Measurements from ENCODE around the gene LCN2.

The LCN2 gene

GRCh38 chr9:128143525-128144238 lies 5.6 kb upstream of the LCN2 start:
- H3K4me1 ChIP-seq, result no peaks in the 10 kb centered on the region
- H3K36me3 ChIP-seq (replicated peaks), result no peaks in the 10 kb centered on the region
- no peak for DNase-seq (ENCODE audit: low spot score in 2 of 2)
- no peaks in the 10 kb centered on the region for H3K9me3 ChIP-seq
- in situ Hi-C loops (cut with MboI; ENCODE audit: low sequenced_read_pairs), result no loop called here
- no peak overlapping the region for H3K4me3 ChIP-seq
- H3K27me3 ChIP-seq (ENCODE audit: low read depth), result no peaks in the 10 kb centered on the region

- in situ Hi-C loops (cut with MboI; ENCODE audit: low sequenced_read_pairs), result no loop called here
- no peak overlapping the region for H3K4me3 ChIP-seq
- H3K9me3 ChIP-seq, result no peaks in the 10 kb centered on the region
- H3K4me1 ChIP-seq, result no peaks in the 10 kb centered on the region
- DNase-seq (ENCODE audit: low spot score in 2 of 2), result no peak
- H3K27me3 ChIP-seq (ENCODE audit: low read depth), result no peaks in the 10 kb centered on the region
- H3K36me3 ChIP-seq (replicated peaks), result no peaks in the 10 kb centered on the region
Measured at GRCh38 chr9:128144239-128145181, 4.7 kb upstream of the LCN2 start.

- H3K36me3 ChIP-seq (replicated peaks), result no peaks in the 10 kb centered on the region
Measured at GRCh38 chr9:128145536-128145935, 3.7 kb upstream of the LCN2 start.

GRCh38 chr9:128145951-128146351 lies 3.3 kb upstream of the LCN2 start:
- Histone ChIP-seq H3K4me1 (no peaks in the 10 kb centered on the region), H3K4me3 (no peak overlapping the region), H3K27me3 (ENCODE audit: low read depth) (no peaks in the 10 kb centered on the region), H3K9me3 (no peaks in the 10 kb centered on the region), H3K36me3 (replicated peaks) (no peaks in the 10 kb centered on the region)
- in situ Hi-C loops (cut with MboI; ENCODE audit: low sequenced_read_pairs), result no loop called here
- no peak for DNase-seq (ENCODE audit: low spot score in 2 of 2)

More at GRCh38 chr9:128145536-128145935, 3.7 kb upstream of the LCN2 start:
- in situ Hi-C loops (cut with MboI; ENCODE audit: low sequenced_read_pairs), result no loop called here
- H3K4me3 ChIP-seq, result no peak overlapping the region
- no peak for DNase-seq (ENCODE audit: low spot score in 2 of 2)
- no peaks in the 10 kb centered on the region for H3K27me3 ChIP-seq (ENCODE audit: low read depth)
- H3K4me1 ChIP-seq, result no peaks in the 10 kb centered on the region
- H3K9me3 ChIP-seq, result no peaks in the 10 kb centered on the region

- no peaks in the 10 kb centered on the region for H3K36me3 ChIP-seq (replicated peaks)
- no peaks in the 10 kb centered on the region for H3K27me3 ChIP-seq (ENCODE audit: low read depth)
- DNase-seq (ENCODE audit: low spot score in 2 of 2), result no peak
- no peaks in the 10 kb centered on the region for H3K4me1 ChIP-seq
- H3K9me3 ChIP-seq, result no peaks in the 10 kb centered on the region
- no peak overlapping the region for H3K4me3 ChIP-seq
- in situ Hi-C loops (cut with MboI; ENCODE audit: low sequenced_read_pairs), result no loop called here
Measured at GRCh38 chr9:128146591-128147120, 2.6 kb upstream of the LCN2 start.

GRCh38 chr9:128148509-128149000 lies 698 bp upstream of the LCN2 start:
- Histone ChIP-seq H3K27me3 (ENCODE audit: low read depth) (no peaks in the 10 kb centered on the region), H3K36me3 (replicated peaks) (no peaks in the 10 kb centered on the region), H3K4me1 (no peaks in the 10 kb centered on the region), H3K4me3 (no peak overlapping the region), H3K9me3 (no peaks in the 10 kb centered on the region)
- in situ Hi-C loops (cut with MboI; ENCODE audit: low sequenced_read_pairs), result no loop called here
- DNase-seq (ENCODE audit: low spot score in 2 of 2), result no peak

GRCh38 chr9:128149951-128150593 lies 819 bp downstream of the LCN2 start:
- in situ Hi-C loops (cut with MboI; ENCODE audit: low sequenced_read_pairs), result no loop called here

GRCh38 chr9:128150594-128151308 lies 1.5 kb downstream of the LCN2 start:
- peak in 1 of 2 experiments; percentile 60 for DNase-seq (ENCODE audit: low spot score in 2 of 2)
- Histone ChIP-seq H3K27me3 (ENCODE audit: low read depth) (no peaks in the 10 kb centered on the region), H3K4me1 (no peaks in the 10 kb centered on the region), H3K36me3 (replicated peaks) (no peaks in the 10 kb centered on the region), H3K9me3 (no peaks in the 10 kb centered on the region), H3K4me3 (no peak overlapping the region)
- in situ Hi-C loops (cut with MboI; ENCODE audit: low sequenced_read_pairs), result no loop called here

More at GRCh38 chr9:128149951-128150593, 819 bp downstream of the LCN2 start:
- Histone ChIP-seq H3K36me3 (replicated peaks) (no peaks in the 10 kb centered on the region), H3K4me3 (no peak overlapping the region), H3K27me3 (ENCODE audit: low read depth) (no peaks in the 10 kb centered on the region), H3K4me1 (no peaks in the 10 kb centered on the region), H3K9me3 (no peaks in the 10 kb centered on the region)
- no peak for DNase-seq (ENCODE audit: low spot score in 2 of 2)

GRCh38 chr9:128151309-128152132 lies 2.3 kb downstream of the LCN2 start:
- DNase-seq (ENCODE audit: low spot score in 2 of 2), result no peak
- in situ Hi-C loops (cut with MboI; ENCODE audit: low sequenced_read_pairs), result no loop called here
- Histone ChIP-seq H3K4me1 (no peaks in the 10 kb centered on the region), H3K9me3 (no peaks in the 10 kb centered on the region), H3K4me3 (no peak overlapping the region), H3K36me3 (replicated peaks) (no peaks in the 10 kb centered on the region), H3K27me3 (ENCODE audit: low read depth) (no peaks in the 10 kb centered on the region)

- Histone ChIP-seq H3K4me1 (no peaks in the 10 kb centered on the region), H3K27me3 (ENCODE audit: low read depth) (no peaks in the 10 kb centered on the region)
Measured at GRCh38 chr9:128152133-128153059, 3.1 kb downstream of the LCN2 start.

GRCh38 chr9:128153060-128153946 lies 4.0 kb downstream of the LCN2 start:
- no peaks in the 10 kb centered on the region for H3K9me3 ChIP-seq
- no peaks in the 10 kb centered on the region for H3K4me1 ChIP-seq
- no peak for DNase-seq (ENCODE audit: low spot score in 2 of 2)
- no peak overlapping the region for H3K4me3 ChIP-seq
- H3K27me3 ChIP-seq (ENCODE audit: low read depth), result no peaks in the 10 kb centered on the region
- in situ Hi-C loops (cut with MboI; ENCODE audit: low sequenced_read_pairs), result no loop called here
- no peaks in the 10 kb centered on the region for H3K36me3 ChIP-seq (replicated peaks)

More at GRCh38 chr9:128152133-128153059, 3.1 kb downstream of the LCN2 start:
- DNase-seq (ENCODE audit: low spot score in 2 of 2), result no peak
- in situ Hi-C loops (cut with MboI; ENCODE audit: low sequenced_read_pairs), result no loop called here
- no peaks in the 10 kb centered on the region for H3K9me3 ChIP-seq
- no peaks in the 10 kb centered on the region for H3K36me3 ChIP-seq (replicated peaks)
- no peak overlapping the region for H3K4me3 ChIP-seq
